Measurements from ENCODE around the gene RAE1. TPM values are rescaled to one million over a fixed set of nuclear protein-coding genes. Genes with fewer than 3 reads are reported as not detected.

The RAE1 gene
- total and polyA plus RNA-seq, 2 donors (not counting 3 experiments of a cell fraction or from before 2014, with no cell fraction given), result 34.1 to 55.8 TPM

DNA sequence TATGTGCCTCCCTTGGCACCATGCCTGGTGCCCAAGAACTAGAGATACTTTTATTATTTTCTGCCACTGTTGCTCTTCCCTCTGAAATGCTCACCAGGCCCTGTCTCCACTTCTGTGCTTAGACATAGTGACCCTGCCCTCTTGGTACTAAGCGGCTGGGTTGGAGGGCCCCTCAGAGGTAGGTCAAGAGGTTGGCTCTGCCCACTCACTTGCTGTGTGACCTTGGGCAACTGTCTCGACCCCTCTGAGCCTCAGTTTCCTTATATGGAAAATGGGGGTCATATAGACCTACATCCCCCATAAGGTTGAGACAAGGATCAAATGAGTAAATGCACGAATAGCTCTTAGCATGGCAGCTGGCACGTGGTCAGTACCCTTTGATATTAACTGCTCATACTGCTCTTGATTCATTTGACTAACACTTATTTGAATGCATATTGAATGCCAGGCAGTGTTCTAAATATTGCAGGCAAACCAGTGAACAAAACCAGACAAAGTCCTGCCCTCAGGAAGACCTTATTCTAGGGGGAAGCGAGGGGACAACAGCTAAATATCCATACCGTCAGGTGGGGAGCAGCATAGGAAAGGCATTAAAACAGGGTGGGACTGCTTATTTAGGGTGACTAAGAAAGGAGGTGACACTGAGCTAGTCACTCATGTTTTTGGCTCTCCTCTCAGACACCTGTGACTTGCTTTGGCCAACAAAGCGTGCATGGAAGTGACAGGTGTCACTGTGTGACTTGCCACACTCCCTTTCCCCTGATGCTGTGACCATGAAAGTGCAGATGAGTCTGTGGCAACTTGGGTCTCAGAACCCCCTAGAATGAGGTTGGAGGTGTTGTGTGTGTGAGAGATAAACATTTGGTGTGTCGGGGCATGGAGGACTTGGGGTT is 35.7 kb upstream of the RAE1 start:
- intact Hi-C loops (cut with micrococcal nuclease), result no loop called here
- POLR2A ChIA-PET, result no interaction called here

More for the DNA sequence above, 35.7 kb upstream of the RAE1 start:
- H3K4me2 ChIP-seq (ENCODE audit: insufficient read depth, low read length), result no peak overlapping the region
- TF ChIP-seq JUN (IDR thresholded peaks at IDR 0.05; ENCODE audit: borderline replicate concordance, insufficient read depth, insufficient read length, low read depth) (no peak), POLR2AphosphoS5 (IDR thresholded peaks at IDR 0.05; ENCODE audit: insufficient read depth, low read depth, low read length) (no peak), GATA2 (IDR thresholded peaks at IDR 0.05; ENCODE audit: insufficient read depth, insufficient read length, low read depth, low read length) (no peak), MYC (IDR thresholded peaks at IDR 0.05; ENCODE audit: low read depth, low read length) (no peak), POLR2A (IDR thresholded peaks at IDR 0.05; ENCODE audit: low read depth, low read length) (no peak), MAX (IDR thresholded peaks at IDR 0.05; ENCODE audit: insufficient read depth, insufficient read length) (no peak), EZH2 (IDR thresholded peaks at IDR 0.05; ENCODE audit: borderline replicate concordance, low read depth, low read length, severe bottlenecking) (no peak), CTCF (IDR thresholded peaks at IDR 0.05; ENCODE audit: extremely low read depth in 1 of 2, insufficient read depth in 1 of 2, low read depth in 1 of 2, low read length in 2 of 2) (no peak), FOS (IDR thresholded peaks at IDR 0.05; ENCODE audit: borderline replicate concordance, insufficient read depth, low read length) (no peak)
- no peaks in the 10 kb centered on the region for H3K27me3 ChIP-seq (ENCODE audit: control insufficient read depth in 2 of 2, insufficient read depth in 2 of 2, low read length in 2 of 2)
- H3K9me3 ChIP-seq (replicated peaks; ENCODE audit: control insufficient read depth, insufficient read depth, low read length), result no peaks in the 10 kb centered on the region
- no peak overlapping the region for H3K4me3 ChIP-seq (replicated peaks in 1 of 3; ENCODE audit: insufficient read depth in 1 of 3, low read depth in 1 of 3, low read length in 3 of 3)
- no peaks in the 10 kb centered on the region for H4K20me1 ChIP-seq (replicated peaks; ENCODE audit: control insufficient read depth, extremely low read depth, insufficient read depth, low read length)
- no peak overlapping the region for H3K9ac ChIP-seq (replicated peaks; ENCODE audit: extremely low read depth, insufficient read depth, low read length)
- no peaks in the 10 kb centered on the region for H3K36me3 ChIP-seq (ENCODE audit: control insufficient read depth in 2 of 2, extremely low read depth in 1 of 2, insufficient read depth in 2 of 2, low read length in 2 of 2)
- no peak overlapping the region for H2AFZ ChIP-seq (ENCODE audit: low read depth, low read length)
- no peaks in the 10 kb centered on the region for H3K9me1 ChIP-seq (replicated peaks; ENCODE audit: control insufficient read depth, extremely low read depth, insufficient read depth, low read length)
- CTCF ChIA-PET, result no interaction called here
- dilution Hi-C loops (cut with MboI; ENCODE audit: extremely low pct_ligation_motif_present, low sequenced_read_pairs), result no loop called here
- no peak overlapping the region for H3K27ac ChIP-seq (ENCODE audit: insufficient read depth, low read depth, low read length)
- no peaks in the 10 kb centered on the region for H3K79me2 ChIP-seq (ENCODE audit: control insufficient read depth, insufficient read depth, low read length)
- BruUV-seq (replicated peaks), result no TSS peak
- FAIRE-seq (no peak), DNase-seq (ENCODE audit: low read depth, low spot score) (no peak)
- no peaks in the 10 kb centered on the region for H3K4me1 ChIP-seq (ENCODE audit: control insufficient read depth, extremely low read depth, insufficient read depth, low read length)
